ENCODE measurements around the gene FCN3.

GRCh38 chr1:27366113-27366410 lies 8.6 kb downstream of the FCN3 start:
- no peak for TF ChIP-seq CTCF (IDR thresholded peaks at IDR 0.05; ENCODE audit: low read depth, low read length, poor library complexity, severe bottlenecking)
- TF ChIP-seq EZH2phosphoT487 (IDR thresholded peaks at IDR 0.05; ENCODE audit: borderline replicate concordance, low read length), result no peak

All from DOHH2 (cell line).